Measurements from ENCODE around the gene TLR8.
"Not testable (repeated sequence)": the region's sequence is repeated elsewhere in the genome, so short reads cannot be mapped to it uniquely, and the experiment has no call there.

TLR8 gene

GRCh38 chrX:12936947-12937346, 30.5 kb downstream of the TLR8 start:
- no peak for DNase-seq (ENCODE audit: low read depth)
- H3K4me3 ChIP-seq (replicated peaks; ENCODE audit: low read depth, low read length) = no peak overlapping the region
- TF ChIP-seq CTCF (IDR thresholded peaks at IDR 0.05; ENCODE audit: low read length, missing control alignments) = no peak

DNA sequence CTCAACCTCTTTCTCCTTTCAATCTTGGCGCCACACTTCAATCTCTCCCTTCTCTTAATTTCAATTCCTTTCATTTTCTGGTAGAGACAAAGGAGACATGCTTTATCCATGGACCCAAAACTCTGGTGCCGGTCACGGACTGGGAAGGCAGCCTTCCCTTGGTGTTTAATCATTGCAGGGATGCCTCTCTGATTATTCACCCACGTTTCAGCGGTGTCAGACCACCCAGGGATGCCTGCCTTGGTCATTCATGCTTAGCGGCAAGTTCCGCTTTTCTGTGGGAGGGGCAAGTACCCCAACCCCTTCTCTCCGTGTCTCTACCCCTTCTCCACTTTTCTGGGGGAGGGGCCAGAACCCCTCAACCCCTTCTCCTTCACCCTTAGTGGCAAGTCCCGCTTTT, 34.1 kb downstream of the TLR8 start:
- DNase-seq (ENCODE audit: low read depth) = not testable (repeated sequence)

DNA sequence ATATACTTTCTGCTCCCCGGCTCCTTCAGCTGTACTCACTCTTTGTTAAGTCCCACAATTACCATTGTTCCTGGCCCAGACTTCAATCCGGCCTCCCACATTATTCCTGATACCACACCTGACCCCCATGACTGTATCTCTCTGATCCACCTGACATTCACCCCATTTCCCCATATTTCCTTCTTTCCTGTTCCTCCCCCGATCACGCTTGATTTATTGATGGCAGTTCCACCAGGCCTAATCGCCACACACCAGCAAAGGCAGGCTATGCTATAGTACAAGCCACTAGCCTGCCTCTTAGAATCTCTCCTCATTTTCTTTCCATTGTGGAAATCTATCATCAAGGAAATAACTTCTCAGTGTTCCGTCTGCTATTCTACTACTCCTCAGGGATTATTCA, 37.2 kb downstream of the TLR8 start:
- H3K4me3 ChIP-seq (replicated peaks; ENCODE audit: low read depth, low read length); DNase-seq (ENCODE audit: low read depth): not testable (repeated sequence)

More for the DNA sequence above, 34.1 kb downstream of the TLR8 start:
- H3K4me3 ChIP-seq (replicated peaks; ENCODE audit: low read depth, low read length) = not testable (repeated sequence)

- not testable (repeated sequence) for H3K4me3 ChIP-seq (replicated peaks; ENCODE audit: low read depth, low read length)
Measured at GRCh38 chrX:12944452-12944851, 38.0 kb downstream of the TLR8 start.

DNA sequence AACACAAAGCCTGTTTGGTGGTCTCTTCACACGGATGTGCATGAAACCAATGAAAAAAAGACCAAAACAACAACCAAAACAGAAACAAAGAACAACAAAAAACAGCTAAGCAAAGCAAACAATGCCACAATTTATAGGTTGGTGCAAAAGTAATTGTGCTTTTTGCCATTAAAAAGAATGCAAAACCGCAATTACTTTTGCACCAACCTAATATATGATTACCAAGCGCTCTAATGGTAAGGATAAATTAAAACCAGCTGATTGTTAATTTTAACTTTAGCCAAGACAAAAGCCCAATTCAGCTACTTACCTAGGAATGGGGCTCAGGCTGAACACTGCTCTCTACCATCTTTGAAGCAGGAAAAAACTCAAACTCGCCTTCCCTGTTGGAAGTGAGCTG, 39.1 kb downstream of the TLR8 start:
- TF ChIP-seq CTCF (IDR thresholded peaks at IDR 0.05; ENCODE audit: low read length, missing control alignments) = no peak
- DNase-seq (ENCODE audit: low read depth) = no peak
- H3K4me3 ChIP-seq (replicated peaks; ENCODE audit: low read depth, low read length) = no peak overlapping the region

More at GRCh38 chrX:12944452-12944851, 38.0 kb downstream of the TLR8 start:
- not testable (repeated sequence) for DNase-seq (ENCODE audit: low read depth)

DNA sequence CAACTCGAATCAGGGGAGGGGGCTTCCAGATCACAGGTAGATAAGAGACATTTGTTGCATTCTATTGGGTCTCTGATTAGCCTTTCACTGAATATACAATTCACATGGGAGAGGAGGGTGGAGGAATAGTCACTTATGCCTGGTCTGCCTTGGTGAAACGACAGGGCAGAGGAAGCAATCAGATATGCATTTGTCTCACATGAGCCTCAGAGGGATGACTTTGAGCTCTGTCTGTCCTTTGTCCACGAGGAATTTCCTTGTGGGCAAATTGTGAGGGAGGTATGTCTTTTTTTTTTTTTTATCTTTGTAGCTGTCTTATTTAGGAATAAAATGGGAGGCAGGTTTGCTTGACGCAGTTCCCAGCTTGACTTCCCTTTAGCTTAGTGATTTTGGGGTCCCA, 40.0 kb downstream of the TLR8 start:
- H3K4me3 ChIP-seq (replicated peaks; ENCODE audit: low read depth, low read length) = no peak overlapping the region
- DNase-seq (ENCODE audit: low read depth) = no peak
- TF ChIP-seq CTCF (IDR thresholded peaks at IDR 0.05; ENCODE audit: low read length, missing control alignments) = no peak

GRCh38 chrX:12946838-12947544, 40.6 kb downstream of the TLR8 start:
- peak; percentile 93 for DNase-seq (ENCODE audit: low read depth)
- no peak overlapping the region for H3K4me3 ChIP-seq (replicated peaks; ENCODE audit: low read depth, low read length)

GRCh38 chrX:12947545-12948235, 41.3 kb downstream of the TLR8 start:
- DNase-seq (ENCODE audit: low read depth) = no peak
- TF ChIP-seq CTCF (IDR thresholded peaks at IDR 0.05; ENCODE audit: low read length, missing control alignments) = no peak
- no peak overlapping the region for H3K4me3 ChIP-seq (replicated peaks; ENCODE audit: low read depth, low read length)

More at GRCh38 chrX:12946838-12947544, 40.6 kb downstream of the TLR8 start:
- peak; percentile 94 for TF ChIP-seq CTCF (IDR thresholded peaks at IDR 0.05; ENCODE audit: low read length, missing control alignments)
